H1 (cell line): ENCODE measurements around the gene NAV3.

ENCODE experiments used
- CHD1 ChIP-seq: IDR thresholded peaks from 2 replicates; pipeline ENCODE4 v1.6.1; 2012; ENCODE audit warnings: low read depth, low read length, improper control_type of control experiment
- CREB1 ChIP-seq: IDR thresholded peaks from 2 replicates; pipeline ENCODE4 v1.6.1; 2012; ENCODE audit warnings: inconsistent platforms
- JUND ChIP-seq: IDR thresholded peaks from 2 replicates; pipeline ENCODE4 v1.6.1; 2011; ENCODE audit warnings: mild to moderate bottlenecking, improper control_type of control experiment, low read length
- POLR2A ChIP-seq, 2 experiments: IDR thresholded peaks; 1 replicate in 1 of 2; 2 replicates in 1 of 2; pipeline ENCODE4 v1.6.1; 2011; ENCODE audit warnings: low read depth in 2 of 2, low read length in 2 of 2, mild to moderate bottlenecking in 2 of 2; ENCODE audit errors: control extremely low read depth in 1 of 2
- SP2 ChIP-seq: IDR thresholded peaks from 2 replicates; pipeline ENCODE4 v1.6.1; 2012; ENCODE audit warnings: mild to moderate bottlenecking, low read length, inconsistent platforms
- TBP ChIP-seq: IDR thresholded peaks from 2 replicates; pipeline ENCODE4 v1.6.1; 2011; ENCODE audit warnings: low read depth, low read length, improper control_type of control experiment
- TF ChIP-seq, protein P1 (sequence below), 3 experiments: IDR thresholded peaks; 1 replicate in 2 of 3; 2 replicates in 1 of 3; pipeline versions ENCODE4 v1.5.1 to v1.6.1; 2011; ENCODE audit warnings: low read length in 3 of 3, mild to moderate bottlenecking in 3 of 3, inconsistent platforms in 2 of 3, low read depth in 1 of 3, moderate library complexity in 1 of 3; ENCODE audit not compliant: insufficient read depth in 1 of 3; ENCODE audit errors: control extremely low read depth in 1 of 3

DNA sequence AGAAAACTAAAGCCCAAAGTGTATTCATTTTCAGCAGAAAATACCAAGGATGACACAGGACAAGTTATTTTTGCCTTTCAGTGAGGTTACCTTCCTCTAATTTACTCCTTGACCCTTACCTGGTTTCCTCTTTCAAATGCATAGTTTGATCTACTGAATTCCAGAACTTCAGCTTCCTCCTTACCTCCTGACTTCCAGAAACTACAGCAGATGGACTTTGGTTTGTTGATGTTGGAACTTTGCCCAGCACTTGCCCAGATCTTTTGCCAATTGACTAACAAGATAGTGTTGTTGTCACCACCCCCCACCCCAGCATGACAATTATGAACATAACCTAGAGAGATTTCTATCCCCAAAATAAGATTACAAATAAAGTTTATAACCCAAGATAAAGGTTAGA lies 63.2 kb downstream of the NAV3 start:
- no peak for TF ChIP-seq POLR2A (IDR thresholded peaks at IDR 0.05; ENCODE audit: control extremely low read depth in 1 of 2, low read depth in 2 of 2, low read length in 2 of 2)
- TF ChIP-seq CHD1 = no peak
- TF ChIP-seq, protein P1, sequence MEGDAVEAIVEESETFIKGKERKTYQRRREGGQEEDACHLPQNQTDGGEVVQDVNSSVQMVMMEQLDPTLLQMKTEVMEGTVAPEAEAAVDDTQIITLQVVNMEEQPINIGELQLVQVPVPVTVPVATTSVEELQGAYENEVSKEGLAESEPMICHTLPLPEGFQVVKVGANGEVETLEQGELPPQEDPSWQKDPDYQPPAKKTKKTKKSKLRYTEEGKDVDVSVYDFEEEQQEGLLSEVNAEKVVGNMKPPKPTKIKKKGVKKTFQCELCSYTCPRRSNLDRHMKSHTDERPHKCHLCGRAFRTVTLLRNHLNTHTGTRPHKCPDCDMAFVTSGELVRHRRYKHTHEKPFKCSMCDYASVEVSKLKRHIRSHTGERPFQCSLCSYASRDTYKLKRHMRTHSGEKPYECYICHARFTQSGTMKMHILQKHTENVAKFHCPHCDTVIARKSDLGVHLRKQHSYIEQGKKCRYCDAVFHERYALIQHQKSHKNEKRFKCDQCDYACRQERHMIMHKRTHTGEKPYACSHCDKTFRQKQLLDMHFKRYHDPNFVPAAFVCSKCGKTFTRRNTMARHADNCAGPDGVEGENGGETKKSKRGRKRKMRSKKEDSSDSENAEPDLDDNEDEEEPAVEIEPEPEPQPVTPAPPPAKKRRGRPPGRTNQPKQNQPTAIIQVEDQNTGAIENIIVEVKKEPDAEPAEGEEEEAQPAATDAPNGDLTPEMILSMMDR (IDR thresholded peaks at IDR 0.05; ENCODE audit: control extremely low read depth in 1 of 3, insufficient read depth in 1 of 3, low read depth in 1 of 3, low read length in 3 of 3) = no peak
- TF ChIP-seq JUND = no peak
- TF ChIP-seq CREB1 = no peak
- no peak for TF ChIP-seq SP2
- no peak for TF ChIP-seq TBP
